H9 (cell line): ENCODE data around the gene NDNF. TPM values are rescaled to one million over a fixed set of nuclear protein-coding genes. Genes with fewer than 3 reads are reported as not detected.

ENCODE experiments used
- DNase-seq: peaks from one replicate; pipeline ENCODE4 v3.0.0-alpha.2; 2017
- H2AFZ ChIP-seq: one replicate; pipeline ENCODE4 v1.6.1; 2013; ENCODE audit warnings: mild to moderate bottlenecking, low read length, control low read depth, moderate library complexity
- H2AK5ac ChIP-seq: 2 replicates; pipeline ENCODE4 v1.6.1; 2013; ENCODE audit warnings: low read length, control low read depth, mixed read lengths; ENCODE audit not compliant: insufficient read length
- H2BK120ac ChIP-seq: one replicate; pipeline ENCODE4 v1.6.1; 2013; ENCODE audit warnings: low read depth, mild to moderate bottlenecking, low read length, control low read depth, inconsistent platforms; ENCODE audit not compliant: poor library complexity, severe bottlenecking
- H2BK12ac ChIP-seq: 2 replicates; pipeline ENCODE4 v1.6.1; 2013; ENCODE audit warnings: low read length, control low read depth, mixed read lengths, low read depth; ENCODE audit not compliant: insufficient read length
- H2BK15ac ChIP-seq: 2 replicates; pipeline ENCODE4 v1.6.1; 2013; ENCODE audit warnings: low read depth, low read length, control low read depth
- H2BK20ac ChIP-seq: one replicate; pipeline ENCODE4 v1.6.1; 2013; ENCODE audit warnings: low read depth, mild to moderate bottlenecking, low read length, control low read depth, inconsistent platforms; ENCODE audit not compliant: poor library complexity, severe bottlenecking
- H2BK5ac ChIP-seq: 2 replicates; pipeline ENCODE4 v1.6.1; 2013; ENCODE audit warnings: low read length, control low read depth, mixed read lengths; ENCODE audit not compliant: insufficient read length
- H3K14ac ChIP-seq: 2 replicates; pipeline ENCODE4 v1.6.1; 2013; ENCODE audit warnings: low read length, control low read depth; ENCODE audit not compliant: insufficient read depth
- H3K18ac ChIP-seq: 2 replicates; pipeline ENCODE4 v1.6.1; 2013; ENCODE audit warnings: low read depth, mild to moderate bottlenecking, mixed read lengths, low read length, control low read depth; ENCODE audit not compliant: insufficient read length
- H3K23ac ChIP-seq: 2 replicates; pipeline ENCODE4 v1.6.1; 2013; ENCODE audit warnings: low read length, control low read depth, mixed read lengths, low read depth; ENCODE audit not compliant: insufficient read length
- H3K23me2 ChIP-seq: 2 replicates; pipeline ENCODE4 v1.6.1; 2013; ENCODE audit warnings: low read depth, mild to moderate bottlenecking, mixed read lengths, low read length, control low read depth; ENCODE audit not compliant: insufficient read length, poor library complexity, severe bottlenecking
- H3K27ac ChIP-seq: 2 replicates; pipeline ENCODE4 v1.5.1; 2013; ENCODE audit warnings: low read length, control low read depth, mixed read lengths, low read depth; ENCODE audit not compliant: insufficient read length
- H3K27me3 ChIP-seq: 2 replicates; pipeline ENCODE4 v1.6.1; 2013; ENCODE audit warnings: low read length, control low read depth, inconsistent platforms; ENCODE audit not compliant: insufficient read depth
- H3K4ac ChIP-seq: 2 replicates; pipeline ENCODE4 v1.6.1; 2013; ENCODE audit warnings: low read depth, mild to moderate bottlenecking, control low read depth, inconsistent platforms, low read length, moderate library complexity
- H3K4me1 ChIP-seq: 2 replicates; pipeline ENCODE4 v1.6.1; 2013; ENCODE audit warnings: low read length, control low read depth, inconsistent platforms; ENCODE audit not compliant: insufficient read depth
- H3K4me2 ChIP-seq: 2 replicates; pipeline ENCODE4 v1.6.1; 2013; ENCODE audit warnings: low read length, control low read depth, mixed read lengths; ENCODE audit not compliant: insufficient read length, insufficient read depth
- H3K56ac ChIP-seq: 2 replicates; pipeline ENCODE4 v1.6.1; 2013; ENCODE audit warnings: low read depth, mild to moderate bottlenecking, mixed read lengths, low read length, control low read depth; ENCODE audit not compliant: insufficient read length
- H3K79me1 ChIP-seq: 2 replicates; pipeline ENCODE4 v1.6.1; 2013; ENCODE audit warnings: low read depth, mild to moderate bottlenecking, moderate library complexity, low read length, control low read depth, inconsistent platforms; ENCODE audit not compliant: insufficient read depth, poor library complexity, severe bottlenecking
- H3K79me2 ChIP-seq: 2 replicates; pipeline ENCODE4 v1.6.1; 2013; ENCODE audit warnings: low read length, control low read depth, inconsistent platforms; ENCODE audit not compliant: insufficient read depth
- H3K9ac ChIP-seq: 2 replicates; pipeline ENCODE4 v1.6.1; 2013; ENCODE audit warnings: low read length, control low read depth, mixed read lengths; ENCODE audit not compliant: insufficient read length; ENCODE audit errors: extremely low read depth
- H3K9me3 ChIP-seq: one replicate; pipeline ENCODE4 v1.6.1; 2013; ENCODE audit warnings: low read depth, low read length, inconsistent platforms; ENCODE audit not compliant: control insufficient read depth
- H3T11ph ChIP-seq: one replicate; pipeline ENCODE4 v1.6.1; 2013; ENCODE audit warnings: mild to moderate bottlenecking, low read length, control low read depth, inconsistent platforms
- H4K20me1 ChIP-seq: one replicate; pipeline ENCODE4 v1.6.1; 2013; ENCODE audit not compliant: control insufficient read depth, insufficient read length, insufficient read depth
- H4K5ac ChIP-seq: 2 replicates; pipeline ENCODE4 v1.6.1; 2013; ENCODE audit warnings: low read depth, mild to moderate bottlenecking, mixed read lengths, low read length, control low read depth; ENCODE audit not compliant: insufficient read length
- H4K8ac ChIP-seq: replicated peaks from 2 replicates; pipeline ENCODE4 v1.6.1; 2013; ENCODE audit warnings: low read length, control low read depth, mixed read lengths, low read depth; ENCODE audit not compliant: insufficient read length
- H4K91ac ChIP-seq: 2 replicates; pipeline ENCODE4 v1.6.1; 2013; ENCODE audit warnings: low read depth, mild to moderate bottlenecking, moderate library complexity, mixed read lengths, low read length, control low read depth; ENCODE audit not compliant: insufficient read length
- H3K27ac Mint-ChIP-seq, 3 experiments: 2 replicates in 2 of 3; 3 replicates in 1 of 3; pipeline ENCODE4 v1.8.0; 2020 to 2021; ENCODE audit warnings: mixed read lengths in 3 of 3, mild to moderate bottlenecking in 1 of 3, moderate library complexity in 1 of 3
- H3K27me3 Mint-ChIP-seq: 2 replicates; pipeline ENCODE4 v1.8.0; 2021; ENCODE audit warnings: low read depth, mild to moderate bottlenecking, moderate library complexity, mixed read lengths
- H3K36me3 Mint-ChIP-seq, 3 experiments: 2 replicates in 2 of 3; 3 replicates in 1 of 3; pipeline ENCODE4 v1.8.0; 2020 to 2021; ENCODE audit warnings: low read depth in 3 of 3, mixed read lengths in 3 of 3; ENCODE audit not compliant: insufficient read depth in 1 of 3
- H3K4me1 Mint-ChIP-seq, 2 experiments: 2 replicates each; pipeline ENCODE4 v1.8.0; 2020; ENCODE audit warnings: mixed read lengths in 2 of 2
- H3K4me3 Mint-ChIP-seq, 2 experiments: 2 replicates in 1 of 2; 3 replicates in 1 of 2; pipeline ENCODE4 v1.8.0; 2020 to 2021; ENCODE audit warnings: mild to moderate bottlenecking in 2 of 2, mixed read lengths in 2 of 2, moderate library complexity in 1 of 2
- H3K9me3 Mint-ChIP-seq, 2 experiments: 2 replicates in 1 of 2; 3 replicates in 1 of 2; pipeline ENCODE4 v1.8.0; 2020; ENCODE audit warnings: mild to moderate bottlenecking in 2 of 2, mixed read lengths in 2 of 2, moderate library complexity in 1 of 2
- CTCF ChIP-seq: fragments of 200-600 bp; sonication (generic); conservative IDR thresholded peaks from 3 replicates; pipeline ENCODE4 v1.8.0; 2021; ENCODE audit warnings: antibody characterized with exemption, mild to moderate bottlenecking
- WGBS: extraction: QIAGEN DNeasy Blood & Tissue Kit; methylation state at CpG from one replicate; pipeline ENCODE4 v1.1.7; 2013; ENCODE audit warnings: missing lambda C conversion rate, low lambda C conversion rate, mixed read lengths; ENCODE audit not compliant: insufficient read length; ENCODE audit errors: extremely low coverage; 5-methylcytosine and 5-hydroxymethylcytosine counted together
- total RNA-seq: library from RNA; stranded (reverse); gene quantifications from 2 replicates; pipeline ENCODE4 v1.2.1, GENCODE V29; 2021

NDNF gene
- total RNA-seq, 1 experiment from 2014 or later: 0.17 TPM

GRCh38 chr4:121053601-121054143 lies 18.7 kb downstream of the NDNF start:
- Histone ChIP-seq H3K23ac (no peak overlapping the region), H3K14ac (no peak overlapping the region), H3K9ac (no peak overlapping the region), H4K91ac (no peak overlapping the region), H2BK12ac (no peak overlapping the region), H2BK120ac (no peak overlapping the region), H3K4me2 (no peak overlapping the region), H3K56ac (no peak overlapping the region), H3K4me1 (peaks cover 3% of the 10 kb centered on the region), H4K20me1 (no peaks in the 10 kb centered on the region), H2BK15ac (no peak overlapping the region), H3K79me2 (no peaks in the 10 kb centered on the region), H3K9me3 (no peaks in the 10 kb centered on the region), H3K23me2 (no peaks in the 10 kb centered on the region), H2BK5ac (no peak overlapping the region), H3T11ph (no peak overlapping the region), H2AFZ (no peak overlapping the region), H3K79me1 (no peaks in the 10 kb centered on the region), H3K27ac (no peak overlapping the region), H2AK5ac (no peak overlapping the region), H4K5ac (no peak overlapping the region), H3K27me3 (no peaks in the 10 kb centered on the region), H4K8ac (no peak overlapping the region), H3K4ac (no peak overlapping the region), H3K18ac (no peak overlapping the region), H2BK20ac (no peak overlapping the region)
- Mint-ChIP-seq H3K36me3 (no peaks in the 10 kb centered on the region), H3K9me3 (no peaks in the 10 kb centered on the region), H3K27ac (peak overlapping the region in 1 of 3 experiments; percentile 68; a peak in 2 of 7 replicates), H3K4me3 (no peak overlapping the region; a peak in 1 of 5 replicates), H3K4me1 (peaks cover 10 to 14% of the 10 kb centered on the region in 2 experiments), H3K27me3 (no peaks in the 10 kb centered on the region)
- no peak for DNase-seq
- WGBS: no CpG with 5 or more reads among the region's 3 CpGs
- TF ChIP-seq CTCF: no peak
